Stimulated activated CD4-positive, alpha-beta T cell treated with anti-CD3 and anti-CD28 coated beads, TNF-alpha, amount 100 ng/mL, for 1 hour (primary cell): ENCODE results near the gene PPP2R3A.
"Not testable (repeated sequence)": the region's sequence is repeated elsewhere in the genome, so short reads cannot be mapped to it uniquely, and the experiment has no call there.

Experiments used
- DNase-seq, 3 donors: peaks; one replicate each; pipeline ENCODE4 v3.0.0-alpha.2; 2020; ENCODE audit warnings: low read depth in 3 of 3, low spot score in 1 of 3

Gene PPP2R3A

GRCh38 chr3:136146981-136147729 is 181.6 kb downstream of the PPP2R3A start:
- no peak for DNase-seq

- DNase-seq, result no peak
These were observed 184.1 kb downstream of the PPP2R3A start for GRCh38 chr3:136149667-136150066.

- DNase-seq, result no peak
These were observed 185.7 kb downstream of the PPP2R3A start for GRCh38 chr3:136151219-136151618.

GRCh38 chr3:136152176-136152843 is 186.8 kb downstream of the PPP2R3A start:
- DNase-seq, result no peak

GRCh38 chr3:136152963-136153362 is 187.4 kb downstream of the PPP2R3A start:
- no peak for DNase-seq

- no peak for DNase-seq
These were observed 196.0 kb downstream of the PPP2R3A start for GRCh38 chr3:136161516-136161915.

GRCh38 chr3:136162322-136162721 is 196.8 kb downstream of the PPP2R3A start:
- no peak for DNase-seq

GRCh38 chr3:136163607-136164006 is 198.1 kb downstream of the PPP2R3A start:
- not testable (repeated sequence) for DNase-seq

GRCh38 chr3:136166507-136166906 is 201.0 kb downstream of the PPP2R3A start:
- DNase-seq, result no peak

GRCh38 chr3:136168236-136168635 is 202.7 kb downstream of the PPP2R3A start:
- DNase-seq, result not testable (repeated sequence)

GRCh38 chr3:136171097-136171542 is 205.6 kb downstream of the PPP2R3A start:
- DNase-seq, result no peak

GRCh38 chr3:136173939-136174490 is 208.5 kb downstream of the PPP2R3A start:
- no peak for DNase-seq

- no peak for DNase-seq
These were observed 212.3 kb downstream of the PPP2R3A start for GRCh38 chr3:136177876-136178275.

GRCh38 chr3:136181741-136182140 is 216.2 kb downstream of the PPP2R3A start:
- no peak for DNase-seq

- DNase-seq, result no peak
These were observed 219.2 kb downstream of the PPP2R3A start for GRCh38 chr3:136184703-136185102.

GRCh38 chr3:136186344-136186743 is 220.8 kb downstream of the PPP2R3A start:
- DNase-seq, result no peak

GRCh38 chr3:136186846-136187245 is 221.3 kb downstream of the PPP2R3A start:
- DNase-seq, result no peak

- no peak for DNase-seq
These were observed 222.3 kb downstream of the PPP2R3A start for GRCh38 chr3:136187868-136188267.

GRCh38 chr3:136189043-136189442 is 223.5 kb downstream of the PPP2R3A start:
- no peak for DNase-seq

GRCh38 chr3:136189859-136190617 is 224.5 kb downstream of the PPP2R3A start:
- no peak for DNase-seq

GRCh38 chr3:136192195-136192594 is 226.7 kb downstream of the PPP2R3A start:
- not testable (repeated sequence) for DNase-seq
